ENCODE measurements around the gene TMEM63C. TPM values are rescaled to one million over a fixed set of nuclear protein-coding genes. Genes with fewer than 3 reads are reported as not detected.

The TMEM63C gene
- total RNA-seq, 2 experiments from 2014 or later: 0.79 to 6.6 TPM

GRCh38 chr14:77231721-77232120 lies 50.1 kb downstream of the TMEM63C start:
- BruUV-seq (replicated peaks): no TSS peak
- CTCF ChIA-PET (ENCODE audit: unreplicated experiment): no interaction called here
- no peak overlapping the region for H2AFZ ChIP-seq (ENCODE audit: low read length)
- no peaks in the 10 kb centered on the region for H3K79me2 ChIP-seq (ENCODE audit: insufficient read depth, low read depth, low read length)
- H3K4me3 ChIP-seq (ENCODE audit: low read depth, low read length, poor library complexity, severe bottlenecking): no peak overlapping the region
- no peaks in the 10 kb centered on the region for H3K9me2 ChIP-seq (ENCODE audit: insufficient read depth, low read length)
- H3K36me3 ChIP-seq (ENCODE audit: insufficient read depth, low read length): no peaks in the 10 kb centered on the region
- POLR2A ChIA-PET: interaction anchor here (1.6 kb wide), 1 partner anchor 10 kb away, joined by 5 read pairs; no protein-coding TSS in a partner anchor
- no peaks in the 10 kb centered on the region for H3K4me1 ChIP-seq (ENCODE audit: insufficient read depth, low read length, poor library complexity, severe bottlenecking)
- H3K4me2 ChIP-seq (ENCODE audit: low read length): no peak overlapping the region
- DNase-seq (ENCODE audit: low spot score): no peak
- TF ChIP-seq EZH2phosphoT487 (IDR thresholded peaks at IDR 0.05; ENCODE audit: borderline replicate concordance, low read depth, low read length): no peak
- no peak for TF ChIP-seq CTCF (conservative IDR thresholded peaks at IDR 0.05; ENCODE audit: low read length)
- H3K27ac ChIP-seq (ENCODE audit: low read depth, low read length, poor library complexity, severe bottlenecking): no peak overlapping the region
- no peaks in the 10 kb centered on the region for H4K20me1 ChIP-seq (ENCODE audit: insufficient read depth, low read length)
- no peaks in the 10 kb centered on the region for H3K9me3 ChIP-seq (ENCODE audit: low read length)
- intact Hi-C loops (cut with micrococcal nuclease; ENCODE audit: unreplicated experiment): no loop called here

- Histone ChIP-seq H3K4me2 (ENCODE audit: low read length) (no peak overlapping the region), H4K20me1 (ENCODE audit: insufficient read depth, low read length) (no peaks in the 10 kb centered on the region), H3K36me3 (ENCODE audit: insufficient read depth, low read length) (no peaks in the 10 kb centered on the region), H3K4me1 (ENCODE audit: insufficient read depth, low read length, poor library complexity, severe bottlenecking) (peaks cover 4% of the 10 kb centered on the region), H3K27ac (ENCODE audit: low read depth, low read length, poor library complexity, severe bottlenecking) (no peak overlapping the region), H2AFZ (ENCODE audit: low read length) (no peak overlapping the region), H3K79me2 (ENCODE audit: insufficient read depth, low read depth, low read length) (no peaks in the 10 kb centered on the region), H3K9me3 (ENCODE audit: low read length) (no peaks in the 10 kb centered on the region), H3K4me3 (ENCODE audit: low read depth, low read length, poor library complexity, severe bottlenecking) (no peak overlapping the region), H3K9me2 (ENCODE audit: insufficient read depth, low read length) (no peaks in the 10 kb centered on the region)
- BruUV-seq (replicated peaks): no TSS peak
- DNase-seq (ENCODE audit: low spot score): no peak
- POLR2A ChIA-PET: interaction anchor here (0.6 kb wide), 1 partner anchor 55 kb away, joined by 3 read pairs; the partner anchor contains the start of gene TMEM63C
- TF ChIP-seq EZH2phosphoT487 (IDR thresholded peaks at IDR 0.05; ENCODE audit: borderline replicate concordance, low read depth, low read length): no peak
- intact Hi-C loops (cut with micrococcal nuclease; ENCODE audit: unreplicated experiment): no loop called here
- CTCF ChIA-PET (ENCODE audit: unreplicated experiment): interaction anchor here (0.5 to 0.6 kb wide), 3 partner anchors 38 to 1330 kb away, joined by 3 read pairs; no protein-coding TSS in a partner anchor
Measured at GRCh38 chr14:77236814-77237213, 55.2 kb downstream of the TMEM63C start.

- Histone ChIP-seq H3K27ac (ENCODE audit: low read depth, low read length, poor library complexity, severe bottlenecking) (no peak overlapping the region), H3K9me3 (ENCODE audit: low read length) (no peaks in the 10 kb centered on the region), H3K36me3 (ENCODE audit: insufficient read depth, low read length) (no peaks in the 10 kb centered on the region), H3K79me2 (ENCODE audit: insufficient read depth, low read depth, low read length) (no peaks in the 10 kb centered on the region), H3K9me2 (ENCODE audit: insufficient read depth, low read length) (no peaks in the 10 kb centered on the region), H3K4me1 (ENCODE audit: insufficient read depth, low read length, poor library complexity, severe bottlenecking) (peaks cover 20% of the 10 kb centered on the region), H3K4me3 (ENCODE audit: low read depth, low read length, poor library complexity, severe bottlenecking) (no peak overlapping the region), H2AFZ (ENCODE audit: low read length) (no peak overlapping the region), H4K20me1 (ENCODE audit: insufficient read depth, low read length) (no peaks in the 10 kb centered on the region), H3K4me2 (ENCODE audit: low read length) (no peak overlapping the region)
- BruUV-seq (replicated peaks): no TSS peak
- intact Hi-C loops (cut with micrococcal nuclease; ENCODE audit: unreplicated experiment): no loop called here
- no peak for TF ChIP-seq CTCF (conservative IDR thresholded peaks at IDR 0.05; ENCODE audit: low read length)
- TF ChIP-seq EZH2phosphoT487 (IDR thresholded peaks at IDR 0.05; ENCODE audit: borderline replicate concordance, low read depth, low read length): no peak
- ChIA-PET CTCF (ENCODE audit: unreplicated experiment) (interaction anchor here (0.7 kb wide), 1 partner anchor 78 kb away, joined by 3 read pairs; no protein-coding TSS in a partner anchor), POLR2A (interaction anchor here (0.6 to 1.0 kb wide), 2 partner anchors 30 to 226 kb away, joined by 3 to 4 read pairs; no protein-coding TSS in a partner anchor)
- DNase-seq (ENCODE audit: low spot score): no peak
Measured at GRCh38 chr14:77238356-77238755, 56.8 kb downstream of the TMEM63C start.

Data from OCI-LY7 (cell line).